ENCODE measurements around the gene SCAI. TPM values are rescaled to one million over a fixed set of nuclear protein-coding genes. Genes with fewer than 3 reads are reported as not detected.

SCAI gene
- total RNA-seq, 1 experiment from 2014 or later = 4.7 TPM

GRCh38 chr9:124913378-124913777 lies 229.9 kb downstream of the SCAI start:
- no peaks in the 10 kb centered on the region for H3K4me1 ChIP-seq (replicated peaks)
- H3K27ac ChIP-seq = no peak overlapping the region
- H3K27me3 ChIP-seq (replicated peaks) = no peaks in the 10 kb centered on the region
- no peak for DNase-seq (ENCODE audit: low read depth in 1 of 2, low spot score in 2 of 2)
- H3K9me3 ChIP-seq (replicated peaks) = no peaks in the 10 kb centered on the region
- H3K4me3 ChIP-seq = no peak overlapping the region
- peaks cover 5% of the 10 kb centered on the region for H3K36me3 ChIP-seq

- Histone ChIP-seq H3K27me3 (replicated peaks) (no peaks in the 10 kb centered on the region), H3K4me1 (replicated peaks) (no peaks in the 10 kb centered on the region), H3K9me3 (replicated peaks) (no peaks in the 10 kb centered on the region), H3K27ac (no peak overlapping the region), H3K4me3 (no peak overlapping the region), H3K36me3 (peaks cover 5% of the 10 kb centered on the region)
- DNase-seq (ENCODE audit: low read depth in 1 of 2, low spot score in 2 of 2) = no peak
Observed at GRCh38 chr9:124911766-124912165, 231.6 kb downstream of the SCAI start.

- DNase-seq (ENCODE audit: low read depth in 1 of 2, low spot score in 2 of 2) = no peak
- H3K4me1 ChIP-seq (replicated peaks) = no peaks in the 10 kb centered on the region
- H3K27ac ChIP-seq = no peak overlapping the region
- H3K27me3 ChIP-seq (replicated peaks) = no peaks in the 10 kb centered on the region
- no peaks in the 10 kb centered on the region for H3K9me3 ChIP-seq (replicated peaks)
- no peak overlapping the region for H3K4me3 ChIP-seq
- peaks cover 5% of the 10 kb centered on the region for H3K36me3 ChIP-seq
Observed at GRCh38 chr9:124908098-124908497, 235.2 kb downstream of the SCAI start.

- H3K4me1 ChIP-seq (replicated peaks) = no peaks in the 10 kb centered on the region
- no peak for DNase-seq (ENCODE audit: low read depth in 1 of 2, low spot score in 2 of 2)
- H3K9me3 ChIP-seq (replicated peaks) = no peaks in the 10 kb centered on the region
- no peak overlapping the region for H3K4me3 ChIP-seq
- H3K36me3 ChIP-seq = peaks cover 5% of the 10 kb centered on the region
- no peaks in the 10 kb centered on the region for H3K27me3 ChIP-seq (replicated peaks)
- no peak overlapping the region for H3K27ac ChIP-seq
Observed at GRCh38 chr9:124906966-124907365, 236.4 kb downstream of the SCAI start.

GRCh38 chr9:124899845-124900244 lies 243.5 kb downstream of the SCAI start:
- Histone ChIP-seq H3K36me3 (no peaks in the 10 kb centered on the region), H3K4me3 (no peak overlapping the region), H3K4me1 (replicated peaks) (no peaks in the 10 kb centered on the region), H3K9me3 (replicated peaks) (no peaks in the 10 kb centered on the region), H3K27ac (no peak overlapping the region), H3K27me3 (replicated peaks) (no peaks in the 10 kb centered on the region)
- no peak for DNase-seq (ENCODE audit: low read depth in 1 of 2, low spot score in 2 of 2)

GRCh38 chr9:124897570-124898460 lies 245.5 kb downstream of the SCAI start:
- Histone ChIP-seq H3K27ac (no peak overlapping the region), H3K4me3 (no peak overlapping the region), H3K4me1 (replicated peaks) (no peaks in the 10 kb centered on the region), H3K9me3 (replicated peaks) (no peaks in the 10 kb centered on the region), H3K36me3 (peaks cover 7% of the 10 kb centered on the region; the same call in 1 of the 2 replicates), H3K27me3 (replicated peaks) (no peaks in the 10 kb centered on the region)
- DNase-seq (ENCODE audit: low read depth in 1 of 2, low spot score in 2 of 2) = no peak

GRCh38 chr9:124894741-124895170 lies 248.6 kb downstream of the SCAI start:
- no peaks in the 10 kb centered on the region for H3K9me3 ChIP-seq (replicated peaks)
- no peak overlapping the region for H3K27ac ChIP-seq
- no peaks in the 10 kb centered on the region for H3K27me3 ChIP-seq (replicated peaks)
- H3K4me3 ChIP-seq = no peak overlapping the region
- peaks cover 11% of the 10 kb centered on the region; the same call in 1 of the 2 replicates for H3K36me3 ChIP-seq
- peak in 1 of 2 experiments; percentile 16 for DNase-seq (ENCODE audit: low read depth in 1 of 2, low spot score in 2 of 2)
- H3K4me1 ChIP-seq (replicated peaks) = no peaks in the 10 kb centered on the region

- Histone ChIP-seq H3K4me3 (no peak overlapping the region), H3K27ac (no peak overlapping the region), H3K9me3 (replicated peaks) (no peaks in the 10 kb centered on the region), H3K4me1 (replicated peaks) (no peaks in the 10 kb centered on the region), H3K36me3 (peaks cover 17% of the 10 kb centered on the region), H3K27me3 (replicated peaks) (no peaks in the 10 kb centered on the region)
- DNase-seq (ENCODE audit: low read depth in 1 of 2, low spot score in 2 of 2) = no peak
Observed at GRCh38 chr9:124894035-124894740, 249.1 kb downstream of the SCAI start.

Other genes with a start within 250 kb of the SCAI start
- 7.6 and 8.5 TPM in 2 replicates for gene GOLGA1, start 202.4 kb downstream of the SCAI start, total RNA-seq (2014; rRNA removed; shearing (Covaris generic))
- 29.0 and 43.5 TPM in 2 replicates for gene PPP6C, start 46.3 kb upstream of the SCAI start, total RNA-seq (2014; rRNA removed; shearing (Covaris generic))
- 25.1 and 31.0 TPM in 2 replicates for gene RABEPK, start 57.0 kb upstream of the SCAI start, total RNA-seq (2014; rRNA removed; shearing (Covaris generic))
- gene HSPA5, start 97.8 kb upstream of the SCAI start, total RNA-seq (2014; rRNA removed; shearing (Covaris generic)) = 49.0 and 50.3 TPM in 2 replicates
- gene GAPVD1, start 118.3 kb upstream of the SCAI start, total RNA-seq (2014; rRNA removed; shearing (Covaris generic)) = 27.8 and 38.4 TPM in 2 replicates